GM18520 (cell line): ENCODE measurements around the gene FAM78A.
"Not testable (repeated sequence)": the region's sequence is repeated elsewhere in the genome, so short reads cannot be mapped to it uniquely, and the experiment has no call there.

Experiments used
- ATAC-seq: cut with Tn5 transposase; IDR thresholded peaks from one replicate; pipeline ENCODE4 v1.9.1; 2021; ENCODE audit not compliant: unreplicated experiment

The FAM78A gene

GRCh38 chr9:131216806-131217205 lies 59.5 kb downstream of the FAM78A start:
- no peak for ATAC-seq

- no peak for ATAC-seq
Observed at GRCh38 chr9:131214876-131215275, 61.4 kb downstream of the FAM78A start.

DNA sequence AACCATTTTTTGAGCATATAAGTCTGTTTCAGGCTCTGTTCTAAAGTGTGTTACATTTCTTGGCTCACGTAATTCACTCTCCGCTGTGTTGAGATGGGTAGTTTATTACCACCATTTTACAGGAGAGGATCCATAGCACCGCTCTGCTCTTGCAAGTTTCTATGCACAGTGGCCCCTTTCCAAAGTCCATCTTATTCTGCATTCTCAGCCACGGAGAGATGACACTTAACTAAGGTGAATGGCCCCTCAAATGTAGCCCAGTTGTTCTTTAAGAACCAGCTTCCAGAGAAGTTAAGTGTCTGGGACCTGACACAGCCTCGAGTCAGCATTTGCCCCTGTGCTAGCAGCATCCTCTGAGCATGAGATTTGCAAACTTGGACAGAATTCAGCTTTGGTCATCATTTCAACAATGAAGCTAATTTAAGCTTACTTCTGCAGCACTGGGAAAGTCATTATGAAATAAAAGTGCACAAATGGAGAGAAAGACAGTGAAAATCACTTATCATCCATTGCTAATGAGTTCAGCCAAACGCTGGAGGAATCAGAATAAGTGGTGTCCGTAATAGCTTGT lies 61.9 kb downstream of the FAM78A start:
- ATAC-seq, result no peak

GRCh38 chr9:131211920-131212319 lies 64.4 kb downstream of the FAM78A start:
- ATAC-seq, result not testable (repeated sequence)
